SK-N-SH treated with all-trans-retinoic acid at 6 μM for 48 hours (cell line): ENCODE data around the gene TMED1.

Source experiments
- ARNTL ChIP-seq: fragments of 450-650 bp; formaldehyde crosslinking; IDR thresholded peaks from 2 replicates; pipeline ENCODE4 v1.5.0; 2020; ENCODE audit warnings: low read depth, mild to moderate bottlenecking, moderate library complexity, borderline replicate concordance
- BACH2 ChIP-seq: fragments of 250-450 bp; sonication (Bioruptor Pico); IDR thresholded peaks from 2 replicates; pipeline ENCODE4 v1.9.0; 2021; ENCODE audit warnings: mild to moderate bottlenecking, borderline replicate concordance
- ISL1 ChIP-seq: fragments of 250-450 bp; sonication (Bioruptor Pico); IDR thresholded peaks from 2 replicates; pipeline ENCODE4 v2.1.2; 2022; ENCODE audit warnings: mild to moderate bottlenecking, moderate library complexity
- OSR1 ChIP-seq: fragments of 250-450 bp; sonication (Bioruptor Pico); IDR thresholded peaks from 2 replicates; pipeline ENCODE4 v1.8.0; 2022; ENCODE audit warnings: moderate library complexity, mild to moderate bottlenecking, inconsistent platforms
- POU6F1 ChIP-seq: fragments of 250-450 bp; sonication (Bioruptor Pico); IDR thresholded peaks from 2 replicates; pipeline ENCODE4 v1.8.0; 2021; ENCODE audit warnings: low read depth, mild to moderate bottlenecking, moderate library complexity, borderline replicate concordance
- RARB ChIP-seq: fragments of 250-450 bp; sonication (Bioruptor Pico); IDR thresholded peaks from 2 replicates; pipeline ENCODE4 v1.8.0; 2021; ENCODE audit warnings: mild to moderate bottlenecking, moderate library complexity
- SNAI2 ChIP-seq: fragments of 250-450 bp; sonication (Bioruptor Pico); IDR thresholded peaks from 2 replicates; pipeline ENCODE4 v1.5.0; 2020; ENCODE audit warnings: mild to moderate bottlenecking, moderate library complexity
- TCF4 ChIP-seq: fragments of 250-450 bp; sonication (Bioruptor Pico); IDR thresholded peaks from 2 replicates; pipeline ENCODE4 v1.8.0; 2021; ENCODE audit warnings: mild to moderate bottlenecking, moderate library complexity, borderline replicate concordance
- ZFP3 ChIP-seq: fragments of 250-450 bp; sonication (Bioruptor Pico); IDR thresholded peaks from 2 replicates; pipeline ENCODE4 v1.5.0; 2020; ENCODE audit warnings: mild to moderate bottlenecking, moderate library complexity
- ZFP30 ChIP-seq: fragments of 450-650 bp; formaldehyde crosslinking; IDR thresholded peaks from 2 replicates; pipeline ENCODE4 v1.5.0; 2022; ENCODE audit warnings: mild to moderate bottlenecking, moderate library complexity
- ZNF70 ChIP-seq: fragments of 450-650 bp; formaldehyde crosslinking; IDR thresholded peaks from 2 replicates; pipeline ENCODE4 v1.5.0; 2020; ENCODE audit warnings: mild to moderate bottlenecking, moderate library complexity
- TF ChIP-seq, protein P1 (sequence below): fragments of 250-450 bp; sonication (Bioruptor Pico); IDR thresholded peaks from 2 replicates; pipeline ENCODE4 v1.5.1; 2020; ENCODE audit warnings: low read depth, mild to moderate bottlenecking, moderate library complexity
- TF ChIP-seq, protein P2 (sequence below): fragments of 250-450 bp; sonication (Bioruptor Pico); IDR thresholded peaks from 2 replicates; pipeline ENCODE4 v1.8.0; 2020; ENCODE audit warnings: mild to moderate bottlenecking, moderate library complexity, borderline replicate concordance
- TF ChIP-seq, protein P3 (sequence below): fragments of 250-450 bp; sonication (Bioruptor Pico); IDR thresholded peaks from 2 replicates; pipeline ENCODE4 v1.5.1; 2021; ENCODE audit warnings: mild to moderate bottlenecking, moderate library complexity

DNA sequence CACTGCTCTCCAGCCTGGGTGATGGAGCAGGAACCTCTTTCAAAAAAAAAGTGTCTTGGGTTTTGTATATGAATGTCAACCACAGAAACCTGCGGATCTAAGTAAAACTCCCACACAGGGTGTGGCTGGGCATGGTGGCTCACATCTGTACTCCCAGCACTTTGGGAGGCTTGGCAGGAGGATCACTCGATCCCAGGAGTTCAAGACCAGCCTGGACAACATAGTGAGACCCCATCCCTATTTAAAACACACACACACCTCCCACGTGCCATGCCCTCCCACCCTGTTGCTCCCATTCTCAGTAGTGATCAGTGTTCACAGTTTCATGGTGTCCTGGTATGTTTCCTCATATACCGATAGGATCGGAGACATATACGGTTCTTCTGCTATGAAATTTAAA is 9.2 kb downstream of the TMED1 start:
- TF ChIP-seq ZFP30 (CRISPR knock-in tag) = no peak
- TF ChIP-seq POU6F1 (CRISPR knock-in tag) = no peak
- TF ChIP-seq ZFP3 = no peak
- TF ChIP-seq, protein P1, sequence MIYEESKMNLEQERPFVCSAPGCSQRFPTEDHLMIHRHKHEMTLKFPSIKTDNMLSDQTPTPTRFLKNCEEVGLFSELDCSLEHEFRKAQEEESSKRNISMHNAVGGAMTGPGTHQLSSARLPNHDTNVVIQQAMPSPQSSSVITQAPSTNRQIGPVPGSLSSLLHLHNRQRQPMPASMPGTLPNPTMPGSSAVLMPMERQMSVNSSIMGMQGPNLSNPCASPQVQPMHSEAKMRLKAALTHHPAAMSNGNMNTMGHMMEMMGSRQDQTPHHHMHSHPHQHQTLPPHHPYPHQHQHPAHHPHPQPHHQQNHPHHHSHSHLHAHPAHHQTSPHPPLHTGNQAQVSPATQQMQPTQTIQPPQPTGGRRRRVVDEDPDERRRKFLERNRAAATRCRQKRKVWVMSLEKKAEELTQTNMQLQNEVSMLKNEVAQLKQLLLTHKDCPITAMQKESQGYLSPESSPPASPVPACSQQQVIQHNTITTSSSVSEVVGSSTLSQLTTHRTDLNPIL (CRISPR knock-in tag) = no peak
- TF ChIP-seq, protein P2, sequence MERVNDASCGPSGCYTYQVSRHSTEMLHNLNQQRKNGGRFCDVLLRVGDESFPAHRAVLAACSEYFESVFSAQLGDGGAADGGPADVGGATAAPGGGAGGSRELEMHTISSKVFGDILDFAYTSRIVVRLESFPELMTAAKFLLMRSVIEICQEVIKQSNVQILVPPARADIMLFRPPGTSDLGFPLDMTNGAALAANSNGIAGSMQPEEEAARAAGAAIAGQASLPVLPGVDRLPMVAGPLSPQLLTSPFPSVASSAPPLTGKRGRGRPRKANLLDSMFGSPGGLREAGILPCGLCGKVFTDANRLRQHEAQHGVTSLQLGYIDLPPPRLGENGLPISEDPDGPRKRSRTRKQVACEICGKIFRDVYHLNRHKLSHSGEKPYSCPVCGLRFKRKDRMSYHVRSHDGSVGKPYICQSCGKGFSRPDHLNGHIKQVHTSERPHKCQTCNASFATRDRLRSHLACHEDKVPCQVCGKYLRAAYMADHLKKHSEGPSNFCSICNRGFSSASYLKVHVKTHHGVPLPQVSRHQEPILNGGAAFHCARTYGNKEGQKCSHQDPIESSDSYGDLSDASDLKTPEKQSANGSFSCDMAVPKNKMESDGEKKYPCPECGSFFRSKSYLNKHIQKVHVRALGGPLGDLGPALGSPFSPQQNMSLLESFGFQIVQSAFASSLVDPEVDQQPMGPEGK = no peak
- TF ChIP-seq ZNF70 (CRISPR knock-in tag) = no peak
- TF ChIP-seq SNAI2 (CRISPR knock-in tag) = no peak
- TF ChIP-seq RARB (CRISPR knock-in tag) = no peak
- TF ChIP-seq, protein P3, sequence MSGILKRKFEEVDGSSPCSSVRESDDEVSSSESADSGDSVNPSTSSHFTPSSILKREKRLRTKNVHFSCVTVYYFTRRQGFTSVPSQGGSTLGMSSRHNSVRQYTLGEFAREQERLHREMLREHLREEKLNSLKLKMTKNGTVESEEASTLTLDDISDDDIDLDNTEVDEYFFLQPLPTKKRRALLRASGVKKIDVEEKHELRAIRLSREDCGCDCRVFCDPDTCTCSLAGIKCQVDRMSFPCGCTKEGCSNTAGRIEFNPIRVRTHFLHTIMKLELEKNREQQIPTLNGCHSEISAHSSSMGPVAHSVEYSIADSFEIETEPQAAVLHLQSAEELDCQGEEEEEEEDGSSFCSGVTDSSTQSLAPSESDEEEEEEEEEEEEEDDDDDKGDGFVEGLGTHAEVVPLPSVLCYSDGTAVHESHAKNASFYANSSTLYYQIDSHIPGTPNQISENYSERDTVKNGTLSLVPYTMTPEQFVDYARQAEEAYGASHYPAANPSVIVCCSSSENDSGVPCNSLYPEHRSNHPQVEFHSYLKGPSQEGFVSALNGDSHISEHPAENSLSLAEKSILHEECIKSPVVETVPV (CRISPR knock-in tag) = no peak
- no peak for TF ChIP-seq OSR1
- no peak for TF ChIP-seq TCF4 (CRISPR knock-in tag)
- TF ChIP-seq ARNTL = no peak
- no peak for TF ChIP-seq BACH2
- no peak for TF ChIP-seq ISL1 (CRISPR knock-in tag)
